ENCODE measurements around the gene SPDYA.
"Not testable (repeated sequence)": the region's sequence is repeated elsewhere in the genome, so short reads cannot be mapped to it uniquely, and the experiment has no call there.

SPDYA gene

DNA sequence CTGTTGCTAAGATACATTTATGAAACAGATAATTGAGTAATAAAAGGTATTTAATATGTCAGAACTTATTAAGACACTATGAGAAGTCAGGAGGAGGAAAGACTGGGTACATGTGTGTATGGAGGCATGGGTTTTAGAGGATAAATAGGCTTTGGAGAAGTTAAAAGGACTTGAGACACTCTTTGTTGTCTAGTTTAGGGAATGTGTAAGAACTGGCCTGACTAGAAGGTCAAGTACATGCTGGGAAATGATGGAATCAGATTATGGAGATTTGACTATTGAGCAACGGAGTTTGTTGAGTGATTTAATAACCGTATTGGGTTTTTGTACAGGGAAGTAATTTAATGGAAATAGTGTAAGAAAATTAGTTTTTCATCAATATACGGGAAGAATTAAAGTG is 28.2 kb upstream of the SPDYA start:
- FAIRE-seq (no peak), DNase-seq (ENCODE audit: insufficient read length) (no peak)
- TF ChIP-seq POLR2A (IDR thresholded peaks at IDR 0.05; ENCODE audit: low read depth, low read length), result no peak
- TF ChIP-seq TAF1 (IDR thresholded peaks at IDR 0.05; ENCODE audit: borderline replicate concordance, low read depth, low read length), result no peak
- no peak for TF ChIP-seq POLR2AphosphoS5 (IDR thresholded peaks at IDR 0.05; ENCODE audit: low read depth, low read length)

DNA sequence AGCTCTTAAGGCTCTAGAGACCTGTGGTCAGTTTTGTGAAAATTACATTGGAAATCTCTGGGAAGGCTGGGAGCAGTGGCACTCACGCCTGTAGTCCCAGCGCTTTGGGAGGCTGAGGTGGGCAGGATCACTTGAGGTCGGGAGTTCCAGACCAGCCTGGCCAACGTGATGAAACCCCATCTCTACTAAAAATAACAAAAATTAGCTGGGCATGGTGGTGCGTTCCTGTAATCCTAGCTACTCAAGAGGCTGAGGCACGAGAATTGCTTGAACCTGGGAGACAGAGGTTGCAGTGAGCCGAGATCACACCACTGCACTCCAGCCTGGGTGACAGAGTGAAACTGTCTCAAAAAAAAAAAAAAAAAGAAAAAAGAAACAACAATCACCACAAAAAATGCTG is 26.1 kb upstream of the SPDYA start:
- not testable (repeated sequence) for FAIRE-seq; DNase-seq (ENCODE audit: insufficient read length)

DNA sequence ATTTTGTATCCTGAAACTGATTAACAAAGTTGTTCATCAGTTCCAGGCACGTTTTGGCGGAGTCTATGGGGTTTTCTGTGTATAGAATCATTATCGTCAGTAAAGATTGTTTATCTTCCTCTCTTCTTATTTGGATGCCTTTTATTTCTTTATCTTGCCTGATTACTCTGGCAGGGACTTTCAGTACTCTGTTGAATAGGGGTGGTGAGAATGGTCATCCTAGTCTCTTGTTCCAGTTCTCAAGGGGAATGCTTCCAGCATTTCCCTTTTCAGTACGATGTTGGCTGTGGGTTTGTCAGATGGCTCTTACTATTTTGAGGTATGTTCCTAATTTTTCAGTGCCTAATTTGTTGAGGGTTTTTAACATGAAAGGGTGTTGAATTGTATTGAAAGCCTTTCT is 14.0 kb upstream of the SPDYA start:
- FAIRE-seq (no peak), DNase-seq (ENCODE audit: insufficient read length) (no peak)
- no peak for TF ChIP-seq POLR2AphosphoS5 (IDR thresholded peaks at IDR 0.05; ENCODE audit: low read depth, low read length)
- TF ChIP-seq TAF1 (IDR thresholded peaks at IDR 0.05; ENCODE audit: borderline replicate concordance, low read depth, low read length), result no peak
- TF ChIP-seq POLR2A (IDR thresholded peaks at IDR 0.05; ENCODE audit: low read depth, low read length), result no peak

DNA sequence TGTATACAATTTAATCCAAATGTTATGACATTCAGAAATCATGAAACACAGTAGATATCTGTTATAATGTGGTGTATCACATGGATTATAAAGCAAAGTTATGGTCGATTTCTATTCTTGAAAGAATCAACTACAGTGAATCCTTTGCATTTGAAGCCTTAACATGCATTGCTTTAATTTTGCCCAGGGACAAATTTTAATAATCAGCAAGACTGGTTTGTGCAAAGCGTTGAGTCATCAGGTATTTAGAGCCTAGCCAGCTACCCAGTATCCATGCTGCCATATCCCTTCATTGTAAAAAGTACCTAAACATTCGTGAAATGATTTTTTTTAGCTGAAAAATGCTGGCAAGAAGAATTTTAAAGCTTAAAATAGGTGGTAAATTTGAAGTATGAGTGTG is 8.9 kb upstream of the SPDYA start:
- no peak for TF ChIP-seq POLR2AphosphoS5 (IDR thresholded peaks at IDR 0.05; ENCODE audit: low read depth, low read length)
- TF ChIP-seq TAF1 (IDR thresholded peaks at IDR 0.05; ENCODE audit: borderline replicate concordance, low read depth, low read length), result no peak
- TF ChIP-seq POLR2A (IDR thresholded peaks at IDR 0.05; ENCODE audit: low read depth, low read length), result no peak
- no peak for FAIRE-seq
- no peak for DNase-seq (ENCODE audit: insufficient read length)

DNA sequence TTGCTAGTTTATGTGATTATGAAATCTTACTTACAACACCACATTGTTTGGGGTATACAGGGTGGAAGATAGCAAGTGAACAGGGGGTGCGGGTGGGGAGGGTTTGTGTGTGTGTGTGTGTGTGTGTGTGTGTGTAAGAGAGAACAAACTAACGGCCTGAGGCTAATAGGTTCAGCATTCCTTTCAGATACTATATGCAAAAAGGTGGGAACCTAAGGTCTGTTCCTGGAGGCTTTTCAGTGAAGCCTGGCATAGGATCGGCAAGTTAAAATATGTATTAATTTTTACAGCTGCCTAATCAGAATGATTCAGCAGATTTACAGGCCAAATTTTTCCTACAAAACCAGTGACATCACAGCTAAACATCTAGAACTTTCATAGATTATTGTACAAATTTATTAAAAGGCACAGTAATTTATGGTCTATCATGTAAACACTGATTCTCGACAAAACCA is 7.6 kb upstream of the SPDYA start:
- no peak for DNase-seq (ENCODE audit: insufficient read length)
- no peak for FAIRE-seq
- TF ChIP-seq POLR2A (IDR thresholded peaks at IDR 0.05; ENCODE audit: low read depth, low read length) (no peak), TAF1 (IDR thresholded peaks at IDR 0.05; ENCODE audit: borderline replicate concordance, low read depth, low read length) (no peak), POLR2AphosphoS5 (IDR thresholded peaks at IDR 0.05; ENCODE audit: low read depth, low read length) (no peak)

DNA sequence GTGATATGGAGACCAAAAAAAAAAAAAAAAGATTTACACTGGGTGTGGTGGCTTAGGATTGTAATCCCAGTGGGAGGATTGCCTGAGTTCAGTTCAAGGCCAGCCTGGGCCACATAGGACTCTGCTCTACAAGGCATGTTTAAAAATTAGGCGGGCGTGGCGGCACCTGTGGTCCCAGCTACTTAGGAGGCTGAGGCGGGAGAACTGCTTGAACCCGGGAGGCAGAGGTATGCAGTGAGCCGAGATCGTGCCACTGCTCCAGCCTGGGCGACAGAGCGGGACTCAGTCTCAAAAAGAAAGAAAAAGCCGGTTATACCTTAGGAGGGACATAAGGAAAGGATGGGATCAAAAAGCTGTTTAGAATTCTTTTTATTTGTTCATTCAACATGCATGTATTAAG is 707 bp upstream of the SPDYA start:
- no peak for TF ChIP-seq TAF1 (IDR thresholded peaks at IDR 0.05; ENCODE audit: borderline replicate concordance, low read depth, low read length)
- TF ChIP-seq POLR2A (IDR thresholded peaks at IDR 0.05; ENCODE audit: low read depth, low read length), result no peak
- TF ChIP-seq POLR2AphosphoS5 (IDR thresholded peaks at IDR 0.05; ENCODE audit: low read depth, low read length), result no peak
- no peak for DNase-seq (ENCODE audit: insufficient read length)
- no peak for FAIRE-seq

DNA sequence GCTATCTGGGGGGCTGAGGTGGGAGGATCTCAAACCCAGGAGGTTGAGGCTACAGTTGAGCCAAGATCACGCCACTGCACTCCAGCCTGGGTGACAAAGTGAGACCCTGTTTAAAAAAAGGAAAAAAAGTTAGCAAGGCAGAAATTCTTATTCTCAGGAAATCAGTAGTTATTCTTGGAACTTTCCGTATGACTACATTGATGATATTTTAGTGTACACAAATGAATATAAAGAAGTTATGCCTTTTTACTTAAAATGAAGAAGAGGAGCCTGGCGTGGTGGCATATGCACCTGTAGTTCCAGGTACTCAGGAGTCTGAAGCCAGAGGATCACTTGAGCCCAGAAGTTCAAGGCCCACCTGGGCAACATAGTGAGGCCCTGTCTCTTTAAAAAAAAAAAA is 7.4 kb downstream of the SPDYA start:
- TF ChIP-seq POLR2A (IDR thresholded peaks at IDR 0.05; ENCODE audit: low read depth, low read length) (no peak), TAF1 (IDR thresholded peaks at IDR 0.05; ENCODE audit: borderline replicate concordance, low read depth, low read length) (no peak), POLR2AphosphoS5 (IDR thresholded peaks at IDR 0.05; ENCODE audit: low read depth, low read length) (no peak)
- peak; percentile 38 for FAIRE-seq
- no peak for DNase-seq (ENCODE audit: insufficient read length)

DNA sequence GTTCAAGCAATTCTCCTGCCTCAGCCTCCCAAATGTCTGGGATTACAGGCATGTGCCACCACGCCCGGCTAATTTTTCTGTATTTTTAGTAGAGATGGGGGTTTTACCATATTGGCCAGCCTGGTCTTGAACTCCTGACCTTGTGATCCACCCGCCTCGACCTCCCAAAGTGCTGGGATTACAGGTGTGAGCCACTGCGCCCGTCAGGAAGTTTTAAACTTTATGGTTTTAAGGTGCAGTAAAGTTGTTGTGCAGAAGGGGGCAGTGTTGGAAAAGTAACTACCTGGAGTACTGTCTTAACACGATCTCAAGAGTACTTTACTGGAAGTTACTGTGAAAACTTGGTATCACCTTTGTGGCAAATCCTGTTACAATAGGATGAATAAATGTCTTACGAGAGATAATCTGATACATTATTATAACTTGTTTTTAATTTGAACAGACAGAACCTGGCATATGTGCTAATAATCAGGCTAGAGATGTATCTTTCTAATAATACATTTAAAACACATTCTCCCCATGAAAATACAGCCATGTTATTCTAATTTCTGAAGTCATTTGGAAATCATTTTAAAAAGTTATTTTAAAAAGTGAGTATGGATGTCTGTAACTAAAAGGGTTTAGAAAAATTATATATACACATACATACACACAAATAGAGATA is 10.8 kb downstream of the SPDYA start:
- TF ChIP-seq TAF1 (IDR thresholded peaks at IDR 0.05; ENCODE audit: borderline replicate concordance, low read depth, low read length) (no peak), POLR2AphosphoS5 (IDR thresholded peaks at IDR 0.05; ENCODE audit: low read depth, low read length) (no peak), POLR2A (IDR thresholded peaks at IDR 0.05; ENCODE audit: low read depth, low read length) (no peak)
- FAIRE-seq (peak; percentile 93), DNase-seq (ENCODE audit: insufficient read length) (no peak)

DNA sequence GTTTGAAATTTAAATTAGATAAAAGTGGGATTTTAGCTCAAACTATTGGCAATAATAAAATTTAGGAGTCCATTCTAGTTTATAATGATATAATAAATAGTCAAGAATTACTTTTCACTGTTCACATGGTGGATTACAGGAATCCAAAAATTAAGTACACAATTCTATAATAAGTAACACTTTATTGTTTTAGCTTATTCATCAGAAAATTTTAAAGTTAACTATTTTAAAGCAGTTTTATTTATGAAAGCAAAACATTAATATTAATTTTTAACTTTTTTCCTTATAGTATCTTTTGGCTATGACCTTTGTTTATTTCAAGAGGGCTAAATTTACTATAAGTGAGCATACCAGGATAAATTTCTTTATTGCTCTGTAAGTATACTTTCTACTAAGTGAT is 11.4 kb downstream of the SPDYA start:
- DNase-seq (ENCODE audit: insufficient read length), result no peak
- TF ChIP-seq TAF1 (IDR thresholded peaks at IDR 0.05; ENCODE audit: borderline replicate concordance, low read depth, low read length), result no peak
- no peak for TF ChIP-seq POLR2A (IDR thresholded peaks at IDR 0.05; ENCODE audit: low read depth, low read length)
- TF ChIP-seq POLR2AphosphoS5 (IDR thresholded peaks at IDR 0.05; ENCODE audit: low read depth, low read length), result no peak
- FAIRE-seq, result no peak

DNA sequence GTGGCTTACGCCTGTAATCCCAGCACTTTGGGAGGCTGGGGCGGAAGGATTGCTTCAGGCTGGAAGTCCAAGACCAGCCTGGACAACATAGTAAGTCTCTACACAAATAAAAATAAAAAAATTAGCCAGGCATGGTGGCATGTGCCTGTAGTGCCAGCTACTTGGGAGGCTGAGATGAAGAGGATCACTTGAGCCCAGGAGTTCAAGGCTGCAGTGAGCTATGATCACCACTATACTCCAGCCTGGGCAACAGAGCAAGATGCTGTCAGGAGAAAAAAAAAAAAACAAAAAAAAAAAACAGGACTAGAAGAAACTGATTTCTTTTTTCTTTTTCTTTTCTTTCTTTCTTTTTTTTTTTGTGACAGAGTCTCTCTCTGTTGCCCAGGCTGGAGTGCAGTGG is 13.6 kb downstream of the SPDYA start:
- DNase-seq (ENCODE audit: insufficient read length), result no peak
- FAIRE-seq, result no peak
- TF ChIP-seq TAF1 (IDR thresholded peaks at IDR 0.05; ENCODE audit: borderline replicate concordance, low read depth, low read length) (no peak), POLR2A (IDR thresholded peaks at IDR 0.05; ENCODE audit: low read depth, low read length) (no peak), POLR2AphosphoS5 (IDR thresholded peaks at IDR 0.05; ENCODE audit: low read depth, low read length) (no peak)

DNA sequence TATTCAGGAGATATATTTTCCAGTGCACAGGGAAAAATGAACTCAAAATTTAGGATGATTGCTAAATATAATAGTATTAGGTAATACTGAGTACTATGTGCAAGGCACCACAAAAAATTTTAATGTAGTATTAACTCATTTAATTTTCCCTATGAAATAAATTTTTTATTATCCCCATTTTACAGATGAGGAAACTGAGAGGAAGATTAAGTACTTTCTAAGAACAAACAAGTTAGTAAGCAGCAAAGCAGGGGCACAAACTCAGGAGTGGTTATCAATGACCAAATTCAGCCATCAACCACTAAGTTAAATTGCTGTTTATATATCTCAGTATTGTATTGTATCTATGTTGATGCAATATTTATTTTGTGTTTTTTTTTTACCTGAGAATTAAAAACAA is 14.2 kb downstream of the SPDYA start:
- DNase-seq (ENCODE audit: insufficient read length) (no peak), FAIRE-seq (no peak)
- TF ChIP-seq POLR2A (IDR thresholded peaks at IDR 0.05; ENCODE audit: low read depth, low read length), result no peak
- no peak for TF ChIP-seq TAF1 (IDR thresholded peaks at IDR 0.05; ENCODE audit: borderline replicate concordance, low read depth, low read length)
- no peak for TF ChIP-seq POLR2AphosphoS5 (IDR thresholded peaks at IDR 0.05; ENCODE audit: low read depth, low read length)

DNA sequence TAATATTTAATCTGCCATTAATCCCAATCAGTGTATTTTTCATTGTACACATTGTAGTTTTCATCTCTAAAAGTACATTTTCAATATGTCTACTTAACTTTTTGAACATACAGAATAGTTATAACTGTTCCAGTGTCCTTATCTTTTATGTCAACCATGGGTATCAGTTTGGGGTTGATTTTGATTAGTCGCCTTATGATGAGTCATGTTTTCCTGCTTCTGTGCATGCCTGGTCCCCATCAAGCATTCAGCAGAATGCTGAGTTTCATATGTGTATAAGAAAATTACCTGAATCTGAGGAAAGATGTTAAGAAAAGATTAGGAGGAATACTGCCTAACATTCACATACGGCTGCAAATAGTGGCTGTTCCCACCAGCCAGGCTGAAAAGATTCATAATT is 17.7 kb downstream of the SPDYA start:
- FAIRE-seq (no peak), DNase-seq (ENCODE audit: insufficient read length) (no peak)
- TF ChIP-seq POLR2AphosphoS5 (IDR thresholded peaks at IDR 0.05; ENCODE audit: low read depth, low read length) (no peak), POLR2A (IDR thresholded peaks at IDR 0.05; ENCODE audit: low read depth, low read length) (no peak), TAF1 (IDR thresholded peaks at IDR 0.05; ENCODE audit: borderline replicate concordance, low read depth, low read length) (no peak)

All from GM12892 (cell line).